GM12878 (cell line): ENCODE results near the gene SPATS2L. TPM values are rescaled to one million over a fixed set of nuclear protein-coding genes. Genes with fewer than 3 reads are reported as not detected.

Experiments used
- BHLHE40 ChIP-seq, 2 experiments: fragments of 450-650 bp in 1 of 2; IDR thresholded peaks; 2 replicates each; pipeline ENCODE4 v1.6.1; 2011 to 2017; ENCODE audit warnings: low read depth in 2 of 2, borderline replicate concordance in 1 of 2, improper control_type of control experiment in 1 of 2, low read length in 1 of 2, mild to moderate bottlenecking in 1 of 2
- CBX3 ChIP-seq: fragments of 200-600 bp; sonication (generic); IDR thresholded peaks from 2 replicates; pipeline ENCODE4 v1.6.1; 2016; ENCODE audit warnings: low read depth, borderline replicate concordance
- NFIC ChIP-seq: IDR thresholded peaks from 2 replicates; pipeline ENCODE4 v1.6.1; 2012; ENCODE audit warnings: low read depth, mild to moderate bottlenecking, inconsistent platforms, low read length, moderate library complexity
- POU2F2 ChIP-seq: IDR thresholded peaks from 3 replicates; pipeline ENCODE4 v1.6.1; 2011; ENCODE audit warnings: low read depth, mild to moderate bottlenecking, low read length, borderline replicate concordance
- SMAD1 ChIP-seq: fragments of 450-650 bp; IDR thresholded peaks from 2 replicates; pipeline ENCODE4 v1.6.1; 2018; ENCODE audit warnings: mild to moderate bottlenecking, low read depth; ENCODE audit not compliant: partially characterized antibody
- SMARCA5 ChIP-seq: fragments of 450-650 bp; IDR thresholded peaks from 2 replicates; pipeline ENCODE4 v1.6.1; 2017; ENCODE audit warnings: mild to moderate bottlenecking
- SMC3 ChIP-seq: IDR thresholded peaks from 2 replicates; pipeline ENCODE4 v1.6.1; 2011; ENCODE audit warnings: low read length, improper control_type of control experiment, borderline replicate concordance
- SRF ChIP-seq, 2 experiments: IDR thresholded peaks; 2 replicates each; pipeline ENCODE4 v1.6.1; 2011; ENCODE audit warnings: low read depth in 2 of 2, low read length in 2 of 2, mild to moderate bottlenecking in 1 of 2, moderate library complexity in 1 of 2
- SUPT20H ChIP-seq: IDR thresholded peaks from 2 replicates; pipeline ENCODE4 v1.6.1; 2011; ENCODE audit warnings: low read depth, mild to moderate bottlenecking, low read length, moderate library complexity, borderline replicate concordance; ENCODE audit not compliant: control insufficient read depth
- USF1 ChIP-seq: IDR thresholded peaks from 2 replicates; pipeline ENCODE4 v1.6.1; 2011; ENCODE audit warnings: borderline replicate concordance, low read depth, mild to moderate bottlenecking, moderate library complexity, mixed read lengths, low read length; ENCODE audit not compliant: insufficient read depth; ENCODE audit errors: extremely low read length
- YBX1 ChIP-seq: fragments of 450-650 bp; IDR thresholded peaks from 2 replicates; pipeline ENCODE4 v1.6.1; 2016; ENCODE audit warnings: antibody characterized with exemption
- polyA plus RNA-seq, 11 experiments: library from polyadenylated mRNA; depleted of rRNA in 4 of 11; unstranded in 6 of 11; stranded (reverse) in 5 of 11; fragments of >200 nt; fragmentation: Nextera tagmentation in 4 of 11; fragmentation: Illumina TruSeq in 1 of 11; extraction: Ambion mirVana in 4 of 11; extraction: Trizol in 1 of 11; gene quantifications; 1 replicate in 1 of 11; 2 replicates in 10 of 11; pipeline versions ENCODE4 v1.2.1 to v1.2.3, GENCODE V29; 2011 to 2016; ENCODE audit warnings: inconsistent platforms in 2 of 11, missing spikeins in 2 of 11, low read depth in 1 of 11
- total RNA-seq, 4 experiments: library from RNA; depleted of rRNA in 3 of 4; stranded (reverse); fragments of >200 nt in 3 of 4; fragmentation: Illumina TruSeq in 1 of 4; extraction: Trizol in 1 of 4; gene quantifications; 2 replicates each; pipeline versions ENCODE4 v1.2.1 to v1.2.3, GENCODE V29; 2013 to 2021
- TF ChIP-seq, protein P1 (sequence below): fragments of 450-650 bp; formaldehyde crosslinking; IDR thresholded peaks from 2 replicates; pipeline ENCODE4 v1.4.0; 2022; ENCODE audit warnings: mild to moderate bottlenecking, moderate library complexity
- TF ChIP-seq, protein P2 (sequence below): fragments of 450-650 bp; IDR thresholded peaks from 2 replicates; pipeline ENCODE4 v1.6.1; 2017; ENCODE audit warnings: antibody characterized with exemption, mild to moderate bottlenecking, moderate library complexity

The SPATS2L gene
- total and polyA plus RNA-seq, 10 of the 15 experiments (the other 5 are each of a cell fraction or from before 2014, with no cell fraction given), result 5.2 to 30.0 (median 20.1) TPM

DNA sequence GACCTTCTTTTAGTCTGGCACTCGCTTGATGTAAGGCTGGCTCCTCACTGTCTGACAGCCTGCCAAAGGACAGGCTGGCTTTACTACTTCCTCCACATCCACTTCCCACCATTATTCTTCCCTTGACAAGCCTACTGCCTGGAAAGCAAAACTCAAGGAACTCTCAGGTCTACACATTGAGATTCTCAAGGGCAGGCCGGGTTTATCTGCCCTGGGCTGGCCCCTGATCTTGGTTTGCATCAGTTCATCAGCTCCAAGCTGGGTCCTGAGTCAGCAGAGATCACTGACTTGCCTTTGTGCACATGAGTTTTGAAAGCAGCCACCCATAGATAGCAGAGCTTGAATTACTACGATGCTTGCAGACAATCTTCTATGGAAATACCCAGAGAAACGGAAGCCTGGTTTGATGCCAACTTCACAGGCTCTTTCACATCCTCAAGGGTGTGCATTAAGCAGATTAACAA lies 149.5 kb downstream of the SPATS2L start (continued):
- no peak for TF ChIP-seq USF1
- TF ChIP-seq SRF (IDR thresholded peaks at IDR 0.05; ENCODE audit: low read depth in 2 of 2, low read length in 2 of 2), result no peak
- no peak for TF ChIP-seq SUPT20H
- no peak for TF ChIP-seq NFIC
- TF ChIP-seq CBX3, result no peak
- no peak for TF ChIP-seq SMARCA5
- peak; percentile 28 to 38; a peak in 2 of 4 replicates for TF ChIP-seq BHLHE40 (IDR thresholded peaks at IDR 0.05; ENCODE audit: borderline replicate concordance in 1 of 2, low read depth in 2 of 2, low read length in 1 of 2)
- TF ChIP-seq, protein P1, sequence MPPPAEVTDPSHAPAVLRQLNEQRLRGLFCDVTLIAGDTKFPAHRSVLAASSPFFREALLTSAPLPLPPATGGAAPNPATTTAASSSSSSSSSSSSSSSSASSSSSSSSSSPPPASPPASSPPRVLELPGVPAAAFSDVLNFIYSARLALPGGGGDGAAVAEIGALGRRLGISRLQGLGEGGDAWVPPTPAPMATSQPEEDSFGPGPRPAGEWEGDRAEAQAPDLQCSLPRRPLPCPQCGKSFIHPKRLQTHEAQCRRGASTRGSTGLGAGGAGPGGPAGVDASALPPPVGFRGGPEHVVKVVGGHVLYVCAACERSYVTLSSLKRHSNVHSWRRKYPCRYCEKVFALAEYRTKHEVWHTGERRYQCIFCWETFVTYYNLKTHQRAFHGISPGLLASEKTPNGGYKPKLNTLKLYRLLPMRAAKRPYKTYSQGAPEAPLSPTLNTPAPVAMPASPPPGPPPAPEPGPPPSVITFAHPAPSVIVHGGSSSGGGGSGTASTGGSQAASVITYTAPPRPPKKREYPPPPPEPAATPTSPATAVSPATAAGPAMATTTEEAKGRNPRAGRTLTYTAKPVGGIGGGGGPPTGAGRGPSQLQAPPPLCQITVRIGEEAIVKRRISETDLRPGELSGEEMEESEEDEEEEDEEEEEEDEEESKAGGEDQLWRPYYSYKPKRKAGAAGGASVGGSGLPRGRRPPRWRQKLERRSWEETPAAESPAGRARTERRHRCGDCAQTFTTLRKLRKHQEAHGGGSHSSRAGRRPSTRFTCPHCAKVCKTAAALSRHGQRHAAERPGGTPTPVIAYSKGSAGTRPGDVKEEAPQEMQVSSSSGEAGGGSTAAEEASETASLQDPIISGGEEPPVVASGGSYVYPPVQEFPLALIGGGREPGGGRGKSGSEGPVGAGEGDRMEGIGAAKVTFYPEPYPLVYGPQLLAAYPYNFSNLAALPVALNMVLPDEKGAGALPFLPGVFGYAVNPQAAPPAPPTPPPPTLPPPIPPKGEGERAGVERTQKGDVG (CRISPR knock-in tag), result no peak
- TF ChIP-seq, protein P2, sequence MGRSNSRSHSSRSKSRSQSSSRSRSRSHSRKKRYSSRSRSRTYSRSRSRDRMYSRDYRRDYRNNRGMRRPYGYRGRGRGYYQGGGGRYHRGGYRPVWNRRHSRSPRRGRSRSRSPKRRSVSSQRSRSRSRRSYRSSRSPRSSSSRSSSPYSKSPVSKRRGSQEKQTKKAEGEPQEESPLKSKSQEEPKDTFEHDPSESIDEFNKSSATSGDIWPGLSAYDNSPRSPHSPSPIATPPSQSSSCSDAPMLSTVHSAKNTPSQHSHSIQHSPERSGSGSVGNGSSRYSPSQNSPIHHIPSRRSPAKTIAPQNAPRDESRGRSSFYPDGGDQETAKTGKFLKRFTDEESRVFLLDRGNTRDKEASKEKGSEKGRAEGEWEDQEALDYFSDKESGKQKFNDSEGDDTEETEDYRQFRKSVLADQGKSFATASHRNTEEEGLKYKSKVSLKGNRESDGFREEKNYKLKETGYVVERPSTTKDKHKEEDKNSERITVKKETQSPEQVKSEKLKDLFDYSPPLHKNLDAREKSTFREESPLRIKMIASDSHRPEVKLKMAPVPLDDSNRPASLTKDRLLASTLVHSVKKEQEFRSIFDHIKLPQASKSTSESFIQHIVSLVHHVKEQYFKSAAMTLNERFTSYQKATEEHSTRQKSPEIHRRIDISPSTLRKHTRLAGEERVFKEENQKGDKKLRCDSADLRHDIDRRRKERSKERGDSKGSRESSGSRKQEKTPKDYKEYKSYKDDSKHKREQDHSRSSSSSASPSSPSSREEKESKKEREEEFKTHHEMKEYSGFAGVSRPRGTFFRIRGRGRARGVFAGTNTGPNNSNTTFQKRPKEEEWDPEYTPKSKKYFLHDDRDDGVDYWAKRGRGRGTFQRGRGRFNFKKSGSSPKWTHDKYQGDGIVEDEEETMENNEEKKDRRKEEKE, result no peak
- peak; percentile 10; the same call in 1 of the 3 replicates for TF ChIP-seq POU2F2
- TF ChIP-seq YBX1, result no peak
- no peak for TF ChIP-seq SMAD1
- TF ChIP-seq SMC3, result 0 out of 2 replicates have a peak, but pooled peaks have one; percentile 7
